Measurements from ENCODE around the gene PPP1R7. TPM values are rescaled to one million over a fixed set of nuclear protein-coding genes. Genes with fewer than 3 reads are reported as not detected.
A peak's percentile ranks its signal among the peaks of the same experiment; 100 is the strongest.
"Not testable (repeated sequence)": the region's sequence is repeated elsewhere in the genome, so short reads cannot be mapped to it uniquely, and the experiment has no call there.

The PPP1R7 gene
- 80.2 and 89.2 TPM in 2 replicates for total RNA-seq (2014; rRNA removed; shearing (Covaris generic); ENCODE audit: low replicate concordance)

- Histone ChIP-seq H3K27me3 (no peaks in the 10 kb centered on the region), H3K9me3 (no peaks in the 10 kb centered on the region), H3K36me3 (peaks cover 7% of the 10 kb centered on the region), H3K4me3 (peak within 1 kb of the TSS; percentile 71)
- peak; percentile 95 for DNase-seq
Observed at GRCh38 chr2:241149925-241150659, at the start of gene PPP1R7. TSS of gene PPP1R7 (plus strand) at chr2:241150467. CDS start at chr2:241150496, 29 bp downstream.

- Histone ChIP-seq H3K9me3 (no peaks in the 10 kb centered on the region), H3K36me3 (peaks cover 28% of the 10 kb centered on the region), H3K4me3 (peak within 1 kb of the TSS; percentile 74), H3K27me3 (no peaks in the 10 kb centered on the region)
- DNase-seq, result peak; percentile 83
Observed at GRCh38 chr2:241102239-241102803, 47.9 kb upstream of the PPP1R7 start, which contains the start of gene MTERF4. TSS of gene MTERF4 (minus strand) at chr2:241102287. CDS start at chr2:241102273, 14 bp downstream.

GRCh38 chr2:241103176-241103595 lies 47.1 kb upstream of the PPP1R7 start:
- Histone ChIP-seq H3K4me3 (peak overlapping the region; percentile 74), H3K9me3 (no peaks in the 10 kb centered on the region), H3K36me3 (peaks cover 21% of the 10 kb centered on the region), H3K27me3 (no peaks in the 10 kb centered on the region)
- DNase-seq, result no peak

- H3K27me3 ChIP-seq, H3K9me3 ChIP-seq, DNase-seq, H3K4me3 ChIP-seq: not testable (repeated sequence)
- H3K36me3 ChIP-seq, result peaks cover 11% of the 10 kb centered on the region
Observed at GRCh38 chr2:241104611-241105010, 45.7 kb upstream of the PPP1R7 start.

- Histone ChIP-seq H3K27me3 (no peaks in the 10 kb centered on the region), H3K4me3 (no peak overlapping the region), H3K9me3 (no peaks in the 10 kb centered on the region), H3K36me3 (peaks cover 3% of the 10 kb centered on the region; the same call in 1 of the 2 replicates)
- DNase-seq, result no peak
Observed at GRCh38 chr2:241105641-241106040, 44.6 kb upstream of the PPP1R7 start.

GRCh38 chr2:241107031-241107783 lies 43.1 kb upstream of the PPP1R7 start:
- no peaks in the 10 kb centered on the region for H3K36me3 ChIP-seq
- H3K4me3 ChIP-seq, result no peak overlapping the region
- DNase-seq, result no peak
- H3K9me3 ChIP-seq, result no peaks in the 10 kb centered on the region
- H3K27me3 ChIP-seq, result no peaks in the 10 kb centered on the region

GRCh38 chr2:241108271-241109209 lies 41.7 kb upstream of the PPP1R7 start:
- Histone ChIP-seq H3K9me3 (no peaks in the 10 kb centered on the region), H3K4me3 (no peak overlapping the region), H3K36me3 (no peaks in the 10 kb centered on the region), H3K27me3 (no peaks in the 10 kb centered on the region)
- no peak for DNase-seq

GRCh38 chr2:241109210-241110088 lies 40.8 kb upstream of the PPP1R7 start:
- H3K27me3 ChIP-seq, result no peaks in the 10 kb centered on the region
- no peaks in the 10 kb centered on the region for H3K36me3 ChIP-seq
- no peak for DNase-seq
- no peaks in the 10 kb centered on the region for H3K9me3 ChIP-seq
- H3K4me3 ChIP-seq, result no peak overlapping the region

GRCh38 chr2:241110089-241110606 lies 40.1 kb upstream of the PPP1R7 start:
- DNase-seq, result no peak
- Histone ChIP-seq H3K4me3 (no peak overlapping the region), H3K36me3 (no peaks in the 10 kb centered on the region), H3K27me3 (no peaks in the 10 kb centered on the region), H3K9me3 (no peaks in the 10 kb centered on the region)

GRCh38 chr2:241110607-241111439 lies 39.4 kb upstream of the PPP1R7 start:
- Histone ChIP-seq H3K4me3 (no peak overlapping the region), H3K27me3 (no peaks in the 10 kb centered on the region), H3K9me3 (no peaks in the 10 kb centered on the region), H3K36me3 (no peaks in the 10 kb centered on the region)
- no peak for DNase-seq

- Histone ChIP-seq H3K27me3 (no peaks in the 10 kb centered on the region), H3K4me3 (no peak overlapping the region), H3K36me3 (no peaks in the 10 kb centered on the region), H3K9me3 (no peaks in the 10 kb centered on the region)
- no peak for DNase-seq
Observed at GRCh38 chr2:241111440-241111805, 38.8 kb upstream of the PPP1R7 start.

- H3K27me3 ChIP-seq, result no peaks in the 10 kb centered on the region
- DNase-seq, result no peak
- no peaks in the 10 kb centered on the region for H3K36me3 ChIP-seq
- no peak overlapping the region for H3K4me3 ChIP-seq
- no peaks in the 10 kb centered on the region for H3K9me3 ChIP-seq
Observed at GRCh38 chr2:241112046-241112445, 38.2 kb upstream of the PPP1R7 start.

GRCh38 chr2:241112592-241112991 lies 37.7 kb upstream of the PPP1R7 start:
- DNase-seq, result no peak
- Histone ChIP-seq H3K9me3 (no peaks in the 10 kb centered on the region), H3K27me3 (no peaks in the 10 kb centered on the region), H3K4me3 (no peak overlapping the region), H3K36me3 (no peaks in the 10 kb centered on the region)

GRCh38 chr2:241114836-241115235 lies 35.4 kb upstream of the PPP1R7 start:
- Histone ChIP-seq H3K4me3 (no peak overlapping the region), H3K36me3 (no peaks in the 10 kb centered on the region), H3K9me3 (no peaks in the 10 kb centered on the region), H3K27me3 (no peaks in the 10 kb centered on the region)
- no peak for DNase-seq

- H3K36me3 ChIP-seq, result no peaks in the 10 kb centered on the region
- H3K9me3 ChIP-seq, result no peaks in the 10 kb centered on the region
- no peak overlapping the region for H3K4me3 ChIP-seq
- H3K27me3 ChIP-seq, result no peaks in the 10 kb centered on the region
- no peak for DNase-seq
Observed at GRCh38 chr2:241115361-241115760, 34.9 kb upstream of the PPP1R7 start.
